HFFc6 (cell line): ENCODE results near the gene PTPRD. TPM values are rescaled to one million over a fixed set of nuclear protein-coding genes. Genes with fewer than 3 reads are reported as not detected.
A peak's percentile ranks its signal among the peaks of the same experiment; 100 is the strongest.

Experiments
- DNase-seq: peaks from one replicate; pipeline ENCODE4 v3.0.0-alpha.2; 2018
- H3K27ac Mint-ChIP-seq: 2 replicates; pipeline ENCODE4 v1.8.0; 2020; ENCODE audit warnings: mild to moderate bottlenecking, mixed read lengths
- H3K27me3 Mint-ChIP-seq: 2 replicates; pipeline ENCODE4 v1.8.0; 2021; ENCODE audit warnings: mild to moderate bottlenecking, moderate library complexity, mixed read lengths; ENCODE audit not compliant: insufficient read depth
- H3K36me3 Mint-ChIP-seq: 2 replicates; pipeline ENCODE4 v1.8.0; 2021; ENCODE audit warnings: low read depth, mixed read lengths
- H3K4me1 Mint-ChIP-seq: 2 replicates; pipeline ENCODE4 v1.8.0; 2020; ENCODE audit warnings: low read depth, mixed read lengths
- H3K4me3 Mint-ChIP-seq: 2 replicates; pipeline ENCODE4 v1.8.0; 2020; ENCODE audit warnings: mild to moderate bottlenecking, moderate library complexity, mixed read lengths
- H3K9me3 Mint-ChIP-seq: 2 replicates; pipeline ENCODE4 v1.8.0; 2020; ENCODE audit warnings: mild to moderate bottlenecking, mixed read lengths
- total RNA-seq, 6 experiments: library from RNA; stranded (reverse); fragmentation: NEBNext Ultra II Directional; extraction: Animal tissue kit (Norgen Biotek cat#: 25700); gene quantifications; 2 replicates in 1 of 6; 3 replicates in 5 of 6; pipeline ENCODE4 v1.2.3, GENCODE V29; 2021
- TF ChIP-seq, protein P1 (sequence below): fragments of 200-600 bp; sonication (generic); IDR thresholded peaks from 2 replicates; pipeline ENCODE4 v1.5.0; 2021; ENCODE audit warnings: antibody characterized with exemption, mild to moderate bottlenecking

Gene PTPRD
- total RNA-seq, 6 experiments from 2014 or later = not detected

DNA sequence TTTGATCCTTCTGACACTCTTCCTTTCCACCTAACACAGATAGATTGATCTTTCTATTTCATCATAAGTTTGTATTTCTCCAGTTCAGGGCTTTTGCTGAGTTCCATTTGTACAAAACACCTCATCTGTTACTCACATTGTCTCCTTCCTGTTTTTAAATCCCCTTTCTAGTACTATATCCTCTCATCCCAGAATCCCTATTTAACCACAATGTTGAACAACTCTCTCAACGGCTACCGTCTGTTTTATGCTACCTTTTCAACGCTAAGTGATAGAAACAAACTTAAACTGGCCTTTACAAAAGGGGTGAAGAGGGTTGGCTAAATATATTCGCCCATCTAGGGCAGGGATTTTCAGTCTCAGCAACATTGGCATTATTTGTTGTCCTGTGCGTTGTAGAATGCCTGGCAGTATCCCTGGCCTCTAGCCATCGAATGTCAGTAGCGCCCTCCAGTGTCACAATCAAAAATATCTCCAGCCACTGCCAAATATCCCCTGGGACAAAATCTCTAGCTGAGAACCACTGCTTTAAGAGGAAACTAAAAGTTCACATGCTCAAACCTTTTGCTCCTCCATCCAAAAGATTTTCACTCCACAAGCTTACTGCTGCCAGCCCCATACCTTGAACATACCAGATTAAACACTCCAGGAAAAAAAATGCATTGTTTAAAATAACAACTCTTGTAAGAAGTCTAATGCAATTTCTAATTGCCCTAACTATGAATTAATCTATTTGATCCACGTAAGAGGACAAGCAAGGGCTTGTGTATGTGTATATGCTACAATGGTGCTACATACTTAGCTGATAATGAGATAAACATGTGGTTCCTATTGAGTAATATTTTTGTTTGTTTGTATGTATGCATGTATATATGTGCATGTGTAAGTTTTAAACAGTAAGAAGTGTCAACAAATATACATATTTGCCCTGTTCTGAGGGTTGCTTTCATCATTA lies 344.0 kb downstream of the PTPRD start:
- no peaks in the 10 kb centered on the region; the same call in 1 of the 2 replicates for H3K27me3 Mint-ChIP-seq
- no peak overlapping the region for H3K4me3 Mint-ChIP-seq
- peaks cover 10% of the 10 kb centered on the region; the same call in 1 of the 2 replicates for H3K4me1 Mint-ChIP-seq
- peak; percentile 8 for DNase-seq
- H3K27ac Mint-ChIP-seq = no peak overlapping the region
- peaks cover 19% of the 10 kb centered on the region for H3K9me3 Mint-ChIP-seq
- TF ChIP-seq, protein P1, sequence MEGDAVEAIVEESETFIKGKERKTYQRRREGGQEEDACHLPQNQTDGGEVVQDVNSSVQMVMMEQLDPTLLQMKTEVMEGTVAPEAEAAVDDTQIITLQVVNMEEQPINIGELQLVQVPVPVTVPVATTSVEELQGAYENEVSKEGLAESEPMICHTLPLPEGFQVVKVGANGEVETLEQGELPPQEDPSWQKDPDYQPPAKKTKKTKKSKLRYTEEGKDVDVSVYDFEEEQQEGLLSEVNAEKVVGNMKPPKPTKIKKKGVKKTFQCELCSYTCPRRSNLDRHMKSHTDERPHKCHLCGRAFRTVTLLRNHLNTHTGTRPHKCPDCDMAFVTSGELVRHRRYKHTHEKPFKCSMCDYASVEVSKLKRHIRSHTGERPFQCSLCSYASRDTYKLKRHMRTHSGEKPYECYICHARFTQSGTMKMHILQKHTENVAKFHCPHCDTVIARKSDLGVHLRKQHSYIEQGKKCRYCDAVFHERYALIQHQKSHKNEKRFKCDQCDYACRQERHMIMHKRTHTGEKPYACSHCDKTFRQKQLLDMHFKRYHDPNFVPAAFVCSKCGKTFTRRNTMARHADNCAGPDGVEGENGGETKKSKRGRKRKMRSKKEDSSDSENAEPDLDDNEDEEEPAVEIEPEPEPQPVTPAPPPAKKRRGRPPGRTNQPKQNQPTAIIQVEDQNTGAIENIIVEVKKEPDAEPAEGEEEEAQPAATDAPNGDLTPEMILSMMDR = peak; percentile 68; the same call in 1 of the 2 replicates
- no peaks in the 10 kb centered on the region for H3K36me3 Mint-ChIP-seq

DNA sequence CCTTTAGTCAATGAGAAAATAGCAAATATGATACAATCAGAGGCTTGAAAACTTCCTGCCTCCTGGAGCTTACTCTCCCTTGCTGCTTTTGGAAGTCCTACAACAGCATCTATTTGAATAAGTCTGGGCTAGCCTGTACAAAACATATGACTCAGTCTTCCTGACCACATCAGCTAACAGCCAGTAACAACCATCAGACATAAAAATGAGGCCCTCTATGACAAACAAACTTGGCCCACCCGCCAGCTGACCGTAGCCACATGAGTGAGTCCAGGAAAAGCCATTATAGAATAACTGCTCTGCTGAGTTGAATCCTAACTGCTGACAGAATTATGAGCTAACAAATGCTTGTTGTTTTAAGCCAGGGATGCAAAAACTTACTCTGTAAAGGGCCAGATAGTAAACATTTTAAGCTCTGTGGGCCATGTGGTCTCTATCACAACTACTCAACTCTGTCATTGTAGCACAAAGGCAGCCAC lies 347.6 kb downstream of the PTPRD start:
- Mint-ChIP-seq H3K4me1 (peaks cover 10% of the 10 kb centered on the region; the same call in 1 of the 2 replicates), H3K36me3 (peaks cover 5% of the 10 kb centered on the region; the same call in 1 of the 2 replicates), H3K4me3 (no peak overlapping the region), H3K27ac (peak overlapping the region; percentile 60; the same call in 1 of the 2 replicates), H3K27me3 (peaks cover 2% of the 10 kb centered on the region), H3K9me3 (peaks cover 30% of the 10 kb centered on the region)
- TF ChIP-seq, protein P1 = no peak
- DNase-seq = peak; percentile 92

- TF ChIP-seq, protein P1 = no peak
- Mint-ChIP-seq H3K4me3 (no peak overlapping the region), H3K27ac (no peak overlapping the region), H3K4me1 (peaks cover 10% of the 10 kb centered on the region; the same call in 1 of the 2 replicates), H3K36me3 (peaks cover 5% of the 10 kb centered on the region; the same call in 1 of the 2 replicates), H3K27me3 (peaks cover 2% of the 10 kb centered on the region; the same call in 1 of the 2 replicates), H3K9me3 (peaks cover 30% of the 10 kb centered on the region)
- no peak for DNase-seq
Observed at GRCh38 chr9:10260501-10260900, 352.3 kb downstream of the PTPRD start.

GRCh38 chr9:10259668-10260067 lies 353.1 kb downstream of the PTPRD start:
- no peak for DNase-seq
- Mint-ChIP-seq H3K9me3 (peaks cover 28% of the 10 kb centered on the region), H3K27ac (no peak overlapping the region), H3K36me3 (peaks cover 5% of the 10 kb centered on the region; the same call in 1 of the 2 replicates), H3K4me3 (no peak overlapping the region), H3K4me1 (peaks cover 1% of the 10 kb centered on the region; the same call in 1 of the 2 replicates), H3K27me3 (peaks cover 2% of the 10 kb centered on the region; the same call in 1 of the 2 replicates)
- TF ChIP-seq, protein P1 = no peak

GRCh38 chr9:10255758-10256157 lies 357.0 kb downstream of the PTPRD start:
- Mint-ChIP-seq H3K4me3 (no peak overlapping the region), H3K4me1 (no peaks in the 10 kb centered on the region; the same call in 1 of the 2 replicates), H3K9me3 (peaks cover 6% of the 10 kb centered on the region; the same call in 1 of the 2 replicates), H3K36me3 (no peaks in the 10 kb centered on the region), H3K27me3 (no peaks in the 10 kb centered on the region), H3K27ac (no peak overlapping the region)
- TF ChIP-seq, protein P1 = no peak
- no peak for DNase-seq
